CD14-positive monocyte (primary cell): ENCODE data around the gene PDLIM7. TPM values are rescaled to one million over a fixed set of nuclear protein-coding genes. Genes with fewer than 3 reads are reported as not detected.

Experiments
- DNase-seq, 3 donors: peaks; one replicate each; pipeline ENCODE4 v3.0.0-alpha.2; 2011 to 2022
- H2AFZ ChIP-seq: 2 replicates; pipeline ENCODE4 v1.6.0; 2012; ENCODE audit warnings: mild to moderate bottlenecking, low read depth, low read length, inconsistent platforms; ENCODE audit not compliant: insufficient read depth, poor library complexity, severe bottlenecking
- H3K27ac ChIP-seq, 2 donors: 1 replicate in 1 of 2; 2 replicates in 1 of 2; pipeline ENCODE4 v1.5.1; 2012 to 2013; ENCODE audit warnings: low read length in 2 of 2, control low read depth in 1 of 2, inconsistent platforms in 1 of 2, low read depth in 1 of 2, mild to moderate bottlenecking in 1 of 2
- H3K27me3 ChIP-seq, 2 donors: one replicate each; pipeline versions ENCODE4 v1.6.0 to v1.6.1; 2011 to 2013; ENCODE audit warnings: low read length in 2 of 2; ENCODE audit not compliant: control insufficient read depth in 2 of 2, insufficient read depth in 2 of 2
- H3K36me3 ChIP-seq, 2 donors: replicated peaks in 1 of 2; 1 replicate in 1 of 2; 2 replicates in 1 of 2; pipeline versions ENCODE4 v1.5.1 to v1.6.1; 2012 to 2013; ENCODE audit warnings: low read length in 2 of 2, control low read depth in 1 of 2, inconsistent platforms in 1 of 2, mild to moderate bottlenecking in 1 of 2; ENCODE audit not compliant: insufficient read depth in 2 of 2, control insufficient read depth in 1 of 2
- H3K4me1 ChIP-seq, 2 donors: 1 replicate in 1 of 2; 2 replicates in 1 of 2; pipeline versions ENCODE4 v1.5.1 to v1.6.1; 2012 to 2013; ENCODE audit warnings: low read length in 2 of 2, control low read depth in 1 of 2, inconsistent platforms in 1 of 2, mild to moderate bottlenecking in 1 of 2, moderate library complexity in 1 of 2; ENCODE audit not compliant: insufficient read depth in 2 of 2, control insufficient read depth in 1 of 2
- H3K4me2 ChIP-seq: replicated peaks from 2 replicates; pipeline ENCODE3; 2012; ENCODE audit warnings: low read length, moderate library complexity, mild to moderate bottlenecking; ENCODE audit not compliant: poor library complexity, severe bottlenecking; ENCODE audit errors: extremely low read depth
- H3K4me3 ChIP-seq, 3 experiments: fragments of 200-600 bp in 1 of 3; sonication (generic) in 1 of 3; replicated peaks in 1 of 3; 1 replicate in 2 of 3; 2 replicates in 1 of 3; pipeline ENCODE4 v1.5.1; 2011 to 2013; ENCODE audit warnings: low read length in 3 of 3, mild to moderate bottlenecking in 3 of 3, control low read depth in 2 of 3, low read depth in 2 of 3, inconsistent platforms in 1 of 3, moderate library complexity in 1 of 3
- H3K79me2 ChIP-seq: 2 replicates; pipeline ENCODE4 v1.6.0; 2012; ENCODE audit warnings: mild to moderate bottlenecking, control low read depth, inconsistent platforms, low read length, moderate library complexity; ENCODE audit not compliant: insufficient read depth
- H3K9ac ChIP-seq: 2 replicates; pipeline ENCODE4 v1.6.0; 2017; ENCODE audit warnings: low read length, mild to moderate bottlenecking; ENCODE audit not compliant: insufficient read depth, poor library complexity, severe bottlenecking
- H3K9me3 ChIP-seq, 2 donors: replicated peaks in 1 of 2; 1 replicate in 1 of 2; 2 replicates in 1 of 2; pipeline versions ENCODE4 v1.5.1 to v1.6.1; 2012 to 2013; ENCODE audit warnings: low read length in 2 of 2, control low read depth in 1 of 2; ENCODE audit not compliant: control insufficient read depth in 1 of 2, insufficient read depth in 1 of 2
- H4K20me1 ChIP-seq: 2 replicates; pipeline ENCODE4 v1.6.0; 2012; ENCODE audit warnings: mild to moderate bottlenecking, low read length, control low read depth, moderate library complexity; ENCODE audit not compliant: insufficient read depth
- H3K27ac Mint-ChIP-seq, 7 donors: one replicate each; pipeline ENCODE4 v1.8.0; 2020; ENCODE audit warnings: mild to moderate bottlenecking in 7 of 7, mixed read lengths in 7 of 7, moderate library complexity in 6 of 7, inconsistent platforms in 2 of 7
- H3K27me3 Mint-ChIP-seq, 3 donors: one replicate each; pipeline ENCODE4 v1.8.0; 2021 to 2022; ENCODE audit warnings: low read depth in 3 of 3, mild to moderate bottlenecking in 3 of 3, mixed read lengths in 3 of 3, moderate library complexity in 3 of 3, inconsistent platforms in 1 of 3
- H3K36me3 Mint-ChIP-seq, 2 donors: one replicate each; pipeline ENCODE4 v1.8.0; 2020; ENCODE audit warnings: mixed read lengths in 2 of 2, inconsistent platforms in 1 of 2, mild to moderate bottlenecking in 1 of 2
- H3K4me1 Mint-ChIP-seq: one replicate; pipeline ENCODE4 v1.8.0; 2020; ENCODE audit warnings: mild to moderate bottlenecking, mixed read lengths
- H3K4me3 Mint-ChIP-seq, 2 donors: one replicate each; pipeline ENCODE4 v1.8.0; 2020; ENCODE audit warnings: mild to moderate bottlenecking in 2 of 2, mixed read lengths in 2 of 2, moderate library complexity in 1 of 2
- H3K9me3 Mint-ChIP-seq, 7 donors: one replicate each; pipeline ENCODE4 v1.8.0; 2020 to 2022; ENCODE audit warnings: mixed read lengths in 7 of 7, mild to moderate bottlenecking in 6 of 7, moderate library complexity in 6 of 7, inconsistent platforms in 2 of 7
- CTCF ChIP-seq: fragments of 200-600 bp; IDR thresholded peaks from one replicate; pipeline ENCODE4 v1.8.0; 2022; ENCODE audit warnings: antibody characterized with exemption, mild to moderate bottlenecking
- WGBS: methylation state at CpG from one replicate; pipeline ENCODE4 v1.1.5; 2013; ENCODE audit warnings: missing lambda C conversion rate; ENCODE audit not compliant: insufficient coverage; 5-methylcytosine and 5-hydroxymethylcytosine counted together
- intact Hi-C, 2 donors: fragments of 100-400 bp; cut with micrococcal nuclease; formaldehyde crosslinking; loops; one replicate each; pipeline versions ENCODE4 v1.15.0 to v1.15.1; 2023
- polyA plus RNA-seq, 3 donors: library from polyadenylated mRNA; depleted of rRNA in 1 of 3; unstranded in 2 of 3; stranded (reverse) in 1 of 3; fragments of 300-500 nt in 2 of 3; fragments of >200 nt in 1 of 3; fragmentation: Illumina TruSeq in 2 of 3; gene quantifications; 1 replicate in 2 of 3; 2 replicates in 1 of 3; pipeline ENCODE4 v1.2.3, GENCODE V29; 2012 to 2021

The PDLIM7 gene
- polyA plus RNA-seq, 3 donors = 21.6 to 126 (median 27.2) TPM

- no peak overlapping the region for H2AFZ ChIP-seq
- H3K36me3 Mint-ChIP-seq = peaks cover 44 to 58% of the 10 kb centered on the region in 2 donors
- peaks cover 0 to 3% (median 0%) of the 10 kb centered on the region in 3 donors for H3K27me3 Mint-ChIP-seq
- DNase-seq = no peak
- H3K4me3 Mint-ChIP-seq = no peak overlapping the region
- H3K9me3 Mint-ChIP-seq = no peaks in the 10 kb centered on the region
- peaks cover 3% of the 10 kb centered on the region for H3K4me1 Mint-ChIP-seq
- no peaks in the 10 kb centered on the region for H3K4me1 ChIP-seq
- H3K36me3 ChIP-seq = peaks cover 90 to 97% of the 10 kb centered on the region in 2 donors
- WGBS = 86% methylated on average over 11 of the region's 12 CpGs
- H3K27me3 ChIP-seq = no peaks in the 10 kb centered on the region
- TF ChIP-seq CTCF = no peak
- H3K4me3 ChIP-seq = no peak overlapping the region
- H3K27ac Mint-ChIP-seq = peak overlapping the region in 4 of 7 donors; percentile 11 to 60 (median 36)
- no peaks in the 10 kb centered on the region for H3K9me3 ChIP-seq
- no peaks in the 10 kb centered on the region for H3K79me2 ChIP-seq
- peaks cover 72% of the 10 kb centered on the region for H4K20me1 ChIP-seq
- H3K9ac ChIP-seq = no peak overlapping the region
- no peak overlapping the region for H3K27ac ChIP-seq
- H3K4me2 ChIP-seq = no peak overlapping the region
- intact Hi-C loops = no loop called here
Observed at GRCh38 chr5:177529247-177530203, 32.1 kb upstream of the PDLIM7 start.

DNA sequence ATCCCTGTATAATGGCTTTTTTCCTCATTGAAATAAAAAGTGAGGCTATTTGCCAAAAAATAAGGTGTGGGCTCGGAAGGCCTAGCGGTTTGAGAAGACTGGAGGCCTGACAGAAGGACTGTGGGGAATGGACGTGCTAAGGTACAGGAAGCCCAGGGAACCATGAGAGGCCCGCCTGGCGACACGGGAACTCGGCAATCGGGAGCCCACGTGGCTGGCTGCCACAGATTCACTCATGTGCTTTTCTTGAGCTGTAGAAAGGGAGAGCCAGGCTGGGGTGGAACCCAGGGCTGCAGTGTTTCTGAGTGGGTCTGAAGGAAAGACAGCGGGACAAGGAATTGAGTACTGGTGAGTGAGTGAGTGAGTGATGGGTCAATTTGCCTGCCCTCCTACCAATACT, 31.2 kb upstream of the PDLIM7 start:
- no peaks in the 10 kb centered on the region for H3K27me3 Mint-ChIP-seq
- DNase-seq = no peak
- Histone ChIP-seq H3K27ac (no peak overlapping the region), H3K4me1 (no peaks in the 10 kb centered on the region), H3K9ac (no peak overlapping the region), H3K79me2 (no peaks in the 10 kb centered on the region), H2AFZ (no peak overlapping the region), H4K20me1 (peaks cover 67% of the 10 kb centered on the region), H3K4me2 (no peak overlapping the region), H3K9me3 (no peaks in the 10 kb centered on the region), H3K27me3 (no peaks in the 10 kb centered on the region), H3K4me3 (no peak overlapping the region), H3K36me3 (peaks cover 94 to 97% of the 10 kb centered on the region in 2 donors)
- H3K27ac Mint-ChIP-seq = no peak overlapping the region
- H3K36me3 Mint-ChIP-seq = peaks cover 44 to 56% of the 10 kb centered on the region in 2 donors
- H3K9me3 Mint-ChIP-seq = no peaks in the 10 kb centered on the region
- peaks cover 3% of the 10 kb centered on the region for H3K4me1 Mint-ChIP-seq
- H3K4me3 Mint-ChIP-seq = no peak overlapping the region
- 100% methylated on average over 9 of the region's 10 CpGs for WGBS
- no peak for TF ChIP-seq CTCF
- intact Hi-C loops = no loop called here
